ENCODE results near the gene REG3G. TPM values are rescaled to one million over a fixed set of nuclear protein-coding genes. Genes with fewer than 3 reads are reported as not detected.

The REG3G gene
- total and polyA plus RNA-seq, 10 of the 15 experiments (the other 5 are each of a cell fraction or from before 2014, with no cell fraction given): 0.33 TPM; not detected in 9

DNA sequence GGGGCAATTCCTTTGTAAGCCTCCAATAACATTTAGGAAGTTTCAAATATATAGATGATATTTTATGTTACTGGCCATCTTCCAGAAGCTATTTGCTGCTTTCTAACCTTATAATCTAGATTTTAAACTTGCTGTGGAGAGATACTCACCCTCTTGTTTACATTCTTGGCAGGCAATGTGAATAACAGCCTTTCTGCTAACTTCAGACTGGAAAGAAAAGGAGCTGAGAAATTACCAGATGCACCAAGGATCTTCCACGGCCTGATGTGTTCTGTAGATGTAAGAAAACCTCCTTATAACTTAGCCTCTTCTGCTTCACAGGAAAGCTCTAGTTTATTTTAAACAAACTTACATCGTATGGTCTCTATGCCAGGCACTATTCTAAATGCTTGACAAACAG is 45.6 kb downstream of the REG3G start:
- Histone ChIP-seq H3K27me3 (replicated peaks in 1 of 2; ENCODE audit: control insufficient read depth in 2 of 2, insufficient read depth in 2 of 2, low read length in 1 of 2) (no peaks in the 10 kb centered on the region), H2AFZ (ENCODE audit: control insufficient read depth, low read depth, low read length) (no peak overlapping the region), H3K4me1 (ENCODE audit: control insufficient read depth, insufficient read depth, low read length) (no peaks in the 10 kb centered on the region), H3K4me2 (ENCODE audit: control insufficient read depth, insufficient read depth) (no peak overlapping the region), H4K20me1 (ENCODE audit: control insufficient read depth, insufficient read depth) (no peaks in the 10 kb centered on the region), H3K36me3 (ENCODE audit: control insufficient read depth in 2 of 2, insufficient read depth in 2 of 2, low read length in 1 of 2) (no peaks in the 10 kb centered on the region), H3K4me3 (no peak overlapping the region), H3K27ac (ENCODE audit: control insufficient read depth, insufficient read depth) (no peak overlapping the region), H3K79me2 (ENCODE audit: control insufficient read depth, insufficient read depth, low read length) (no peaks in the 10 kb centered on the region), H3K9me3 (replicated peaks; ENCODE audit: control insufficient read depth, insufficient read depth, low read length) (no peaks in the 10 kb centered on the region), H3K9ac (ENCODE audit: control insufficient read depth, insufficient read depth, low read length) (no peak overlapping the region)
- CTCF ChIA-PET: no interaction called here
- DNase-seq (ENCODE audit: low read depth, low spot score) (no peak), ATAC-seq (no peak), FAIRE-seq (no peak)
- 14% methylated on average over 2 of the region's 2 CpGs for WGBS (ENCODE audit: insufficient coverage, insufficient replicate concordance, low lambda C conversion rate, missing lambda C conversion rate)
- BruUV-seq (replicated peaks): no TSS peak
- in situ Hi-C loops (cut with MboI) (no loop called here), intact Hi-C loops (cut with micrococcal nuclease; ENCODE audit: unreplicated experiment) (no loop called here)
- TF ChIP-seq ASH2L (IDR thresholded peaks at IDR 0.05; ENCODE audit: borderline replicate concordance, low read depth) (no peak), WRNIP1 (IDR thresholded peaks at IDR 0.05; ENCODE audit: borderline replicate concordance, low read depth, low read length) (no peak), CTCF (IDR thresholded peaks at IDR 0.05 in 2 of 3, conservative IDR thresholded peaks at IDR 0.05 in 1 of 3; ENCODE audit: control insufficient read depth in 2 of 3, extremely low read depth in 1 of 3, insufficient read depth in 1 of 3, low read depth in 3 of 3, low read length in 3 of 3) (no peak), TBL1XR1 (IDR thresholded peaks at IDR 0.05; ENCODE audit: low read depth, low read length) (no peak), MYC (IDR thresholded peaks at IDR 0.05; ENCODE audit: insufficient read depth, insufficient read length, insufficient replicate concordance, low read length, severe bottlenecking) (no peak), ZNF274 (IDR thresholded peaks at IDR 0.05; ENCODE audit: insufficient read depth, insufficient read length) (no peak), CEBPB (IDR thresholded peaks at IDR 0.05; ENCODE audit: borderline replicate concordance in 1 of 2, low read depth in 2 of 2, low read length in 2 of 2) (no peak), POLR2AphosphoS2 (IDR thresholded peaks at IDR 0.05; ENCODE audit: low read depth, low read length) (no peak), STAT1 (conservative IDR thresholded peaks at IDR 0.05) (no peak), ZNF24 (IDR thresholded peaks at IDR 0.05) (no peak), CHD1 (IDR thresholded peaks at IDR 0.05; ENCODE audit: low read depth, low read length) (no peak), EP300 (IDR thresholded peaks at IDR 0.05; ENCODE audit: borderline replicate concordance in 1 of 2, control insufficient read depth in 1 of 2, low read depth in 2 of 2, low read length in 2 of 2) (no peak), HDAC2 (IDR thresholded peaks at IDR 0.05) (no peak), RB1 (IDR thresholded peaks at IDR 0.05; ENCODE audit: borderline replicate concordance) (no peak), NR2F1 (conservative IDR thresholded peaks at IDR 0.05) (no peak), MYB (IDR thresholded peaks at IDR 0.05; ENCODE audit: borderline replicate concordance, low read depth, low read length) (no peak)
- POLR2A ChIA-PET: no interaction called here
- RAD21 ChIA-PET (ENCODE audit: unreplicated experiment): no interaction called here
- SMC1A ChIA-PET (ENCODE audit: uncharacterized antibody, unreplicated experiment): no interaction called here

Other genes with a start within 250 kb of the REG3G start
- gene REG1B, start 62.3 kb downstream of the REG3G start, total RNA-seq (2014; rRNA removed): not detected in 2 replicates
- not detected in 2 replicates for gene REG1B, start 62.3 kb downstream of the REG3G start, total RNA-seq (2014; rRNA removed; fragmentation: Illumina TruSeq; extraction: Trizol)
- gene REG1B, start 62.3 kb downstream of the REG3G start, total RNA-seq (2021): 2.7 and 3.9 TPM in 2 replicates
- gene REG1B, start 62.3 kb downstream of the REG3G start, polyA plus RNA-seq (2011; rRNA removed): not detected in 2 replicates
- gene REG1B, start 62.3 kb downstream of the REG3G start, polyA plus RNA-seq (2014; fragmentation: Illumina TruSeq; extraction: Trizol): not detected in 2 replicates
- gene REG1B, start 62.3 kb downstream of the REG3G start, polyA plus RNA-seq (2014; fragmentation: Nextera tagmentation; extraction: Ambion mirVana): not detected
- not detected in 2 replicates for gene REG1B, start 62.3 kb downstream of the REG3G start, polyA plus RNA-seq (2014; rRNA removed)
- gene REG1B, start 62.3 kb downstream of the REG3G start, polyA plus RNA-seq (2016; fragmentation: Nextera tagmentation; extraction: Ambion mirVana): not detected
- not detected in 2 replicates for gene REG1A, start 94.8 kb downstream of the REG3G start, total RNA-seq (2014; rRNA removed)
- gene REG1A, start 94.8 kb downstream of the REG3G start, total RNA-seq (2014; rRNA removed; fragmentation: Illumina TruSeq; extraction: Trizol): not detected in 2 replicates
- 4.5 and 6.8 TPM in 2 replicates for gene REG1A, start 94.8 kb downstream of the REG3G start, total RNA-seq (2021)
- not detected in 2 replicates for gene REG1A, start 94.8 kb downstream of the REG3G start, polyA plus RNA-seq (2011; rRNA removed)
- not detected in 2 replicates for gene REG1A, start 94.8 kb downstream of the REG3G start, polyA plus RNA-seq (2014; fragmentation: Illumina TruSeq; extraction: Trizol)
- gene REG1A, start 94.8 kb downstream of the REG3G start, polyA plus RNA-seq (2014; fragmentation: Nextera tagmentation; extraction: Ambion mirVana): not detected
- not detected in 2 replicates for gene REG1A, start 94.8 kb downstream of the REG3G start, polyA plus RNA-seq (2014; rRNA removed)
- not detected for gene REG1A, start 94.8 kb downstream of the REG3G start, polyA plus RNA-seq (2016; fragmentation: Nextera tagmentation; extraction: Ambion mirVana)
- gene REG3A, start 134.1 kb downstream of the REG3G start, total RNA-seq (2014; rRNA removed): not detected in 2 replicates
- not detected in 2 replicates for gene REG3A, start 134.1 kb downstream of the REG3G start, total RNA-seq (2014; rRNA removed; fragmentation: Illumina TruSeq; extraction: Trizol)
- gene REG3A, start 134.1 kb downstream of the REG3G start, total RNA-seq (2021): 0.62 TPM in 1 of 2 replicates, not detected in the other
- gene REG3A, start 134.1 kb downstream of the REG3G start, polyA plus RNA-seq (2011; rRNA removed): not detected in 2 replicates
- not detected in 2 replicates for gene REG3A, start 134.1 kb downstream of the REG3G start, polyA plus RNA-seq (2014; fragmentation: Illumina TruSeq; extraction: Trizol)
- gene REG3A, start 134.1 kb downstream of the REG3G start, polyA plus RNA-seq (2014; fragmentation: Nextera tagmentation; extraction: Ambion mirVana): not detected
- not detected in 2 replicates for gene REG3A, start 134.1 kb downstream of the REG3G start, polyA plus RNA-seq (2014; rRNA removed)
- not detected for gene REG3A, start 134.1 kb downstream of the REG3G start, polyA plus RNA-seq (2016; fragmentation: Nextera tagmentation; extraction: Ambion mirVana)